NCI-H2029 treated with DMSO at 0.1 percent for 48 hours (cell line): ENCODE results near the gene SSX1.
"Not testable (repeated sequence)": the region's sequence is repeated elsewhere in the genome, so short reads cannot be mapped to it uniquely, and the experiment has no call there.

Experiments used
- DNase-seq: peaks from one replicate; lab custom pipeline; 2025; lab: John Stamatoyannopoulos, UW

Gene SSX1, protein sequence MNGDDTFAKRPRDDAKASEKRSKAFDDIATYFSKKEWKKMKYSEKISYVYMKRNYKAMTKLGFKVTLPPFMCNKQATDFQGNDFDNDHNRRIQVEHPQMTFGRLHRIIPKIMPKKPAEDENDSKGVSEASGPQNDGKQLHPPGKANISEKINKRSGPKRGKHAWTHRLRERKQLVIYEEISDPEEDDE

DNA sequence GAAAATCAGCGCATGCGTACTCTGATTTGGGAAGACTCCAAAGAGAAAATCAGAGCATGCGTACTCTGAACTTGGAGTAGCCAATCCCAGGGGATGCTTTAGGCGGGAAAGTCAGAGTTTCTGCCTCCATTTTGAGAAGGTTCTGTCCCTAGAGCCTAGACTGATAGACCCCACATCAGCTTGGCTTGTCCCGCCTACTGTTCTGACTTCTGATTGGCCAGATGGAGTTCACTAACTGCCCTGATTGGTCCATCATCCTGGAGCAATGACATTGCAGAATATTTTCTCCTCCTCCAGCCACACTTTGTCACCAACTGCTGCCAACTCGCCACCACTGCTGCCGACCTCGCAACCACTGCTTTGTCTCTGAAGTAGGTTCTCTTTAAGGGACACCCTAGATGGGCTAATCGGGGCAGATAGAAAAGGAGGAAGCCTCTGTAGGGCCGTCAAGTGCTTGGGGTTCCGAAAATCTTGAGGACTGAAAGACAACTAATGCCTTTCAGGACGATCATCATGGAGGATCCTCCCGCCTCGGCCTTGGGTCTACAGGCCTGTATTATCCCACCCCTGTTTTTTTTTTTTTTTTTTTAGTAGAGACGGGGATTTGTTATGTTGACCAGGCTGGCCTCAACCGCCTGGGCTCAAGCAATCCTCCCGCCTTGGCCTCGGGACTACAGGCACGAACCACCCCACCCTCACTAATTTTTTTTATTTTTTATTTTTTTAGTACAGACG, at the start of gene SSX1:
Gene SSX1, plus strand, starts transcription at position 331 of the 735 bp plus-strand sequence. CDS start 1,850 bp downstream, outside the sequence.
- DNase-seq = not testable (repeated sequence)

DNA sequence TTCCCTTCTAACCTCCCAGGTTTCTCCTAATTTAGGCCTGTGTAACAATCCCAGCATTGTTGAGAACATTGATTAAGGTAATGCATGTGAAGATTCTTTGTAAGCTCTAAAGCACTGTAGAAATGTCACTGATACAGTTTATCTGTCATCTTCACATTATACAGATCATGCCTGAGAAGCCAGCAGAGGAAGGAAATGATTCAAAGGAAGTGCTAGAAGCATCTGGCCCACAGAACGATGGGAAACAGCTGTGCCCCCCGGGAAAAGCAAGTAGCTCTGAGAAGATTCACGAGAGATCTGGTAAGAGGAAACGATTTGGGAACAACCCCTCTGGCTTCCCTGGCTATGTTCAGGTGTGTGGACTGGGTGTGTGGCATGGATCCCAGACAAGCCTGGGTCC, 40.9 kb upstream of the SSX1 start:
- DNase-seq = not testable (repeated sequence)

DNA sequence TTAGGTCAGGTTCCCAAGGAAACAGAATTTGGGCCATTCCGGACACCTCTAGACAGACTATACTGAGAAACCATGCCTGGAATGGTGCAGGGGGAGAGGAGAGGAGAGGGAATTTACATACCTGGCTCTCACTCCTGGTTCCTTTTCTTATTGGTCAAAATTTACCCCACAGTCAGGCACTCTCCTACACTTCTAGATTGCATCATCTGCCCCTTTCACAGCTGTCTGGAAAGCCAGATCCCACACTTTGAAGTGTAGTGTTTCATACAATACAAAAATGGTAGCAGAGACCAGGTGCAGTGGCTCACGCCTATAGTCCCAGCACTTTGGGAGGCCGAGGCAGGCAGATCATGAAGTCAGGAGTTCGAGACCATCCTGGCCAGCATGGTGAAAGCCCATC, 31.0 kb upstream of the SSX1 start:
- DNase-seq = not testable (repeated sequence)

DNA sequence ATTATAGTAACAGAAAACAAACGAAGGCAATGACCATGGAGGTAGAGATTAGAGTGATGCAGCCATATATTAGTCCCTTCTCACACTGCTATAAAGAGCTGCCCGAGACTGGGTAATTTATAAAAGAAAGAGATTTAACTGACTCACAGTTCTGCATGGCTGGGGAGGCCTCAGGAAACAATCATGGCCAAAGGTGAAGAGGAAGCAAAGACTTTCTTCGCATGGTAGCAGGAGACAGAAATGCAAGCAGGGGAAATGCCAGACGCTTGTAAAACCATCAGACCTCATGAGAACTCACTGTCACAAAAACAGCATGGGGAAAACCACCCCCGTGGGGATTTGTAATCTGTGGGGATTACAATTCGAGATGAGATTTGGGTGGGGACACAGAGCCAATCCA, 2.2 kb upstream of the SSX1 start:
- not testable (repeated sequence) for DNase-seq

DNA sequence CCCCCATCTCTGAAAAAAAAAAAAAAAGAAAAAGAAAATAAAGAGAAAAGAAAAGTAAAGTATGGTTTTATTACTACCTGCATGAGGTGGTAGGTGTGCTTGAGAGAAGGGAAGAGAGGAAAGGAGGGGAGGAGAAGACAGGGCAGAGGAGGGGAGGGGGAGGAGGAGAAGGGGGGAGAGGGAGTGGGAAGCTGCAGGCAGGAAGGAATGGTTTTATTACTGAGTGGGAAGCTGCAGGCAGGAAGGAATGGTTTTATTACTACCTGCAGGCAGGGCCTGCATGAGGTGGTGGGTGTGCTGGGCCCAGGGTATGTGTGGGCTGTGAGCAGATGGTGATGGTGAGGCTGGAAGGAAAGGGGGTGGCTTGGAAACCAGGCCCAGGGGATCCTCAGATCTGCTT, 19.2 kb downstream of the SSX1 start:
- DNase-seq = not testable (repeated sequence)

DNA sequence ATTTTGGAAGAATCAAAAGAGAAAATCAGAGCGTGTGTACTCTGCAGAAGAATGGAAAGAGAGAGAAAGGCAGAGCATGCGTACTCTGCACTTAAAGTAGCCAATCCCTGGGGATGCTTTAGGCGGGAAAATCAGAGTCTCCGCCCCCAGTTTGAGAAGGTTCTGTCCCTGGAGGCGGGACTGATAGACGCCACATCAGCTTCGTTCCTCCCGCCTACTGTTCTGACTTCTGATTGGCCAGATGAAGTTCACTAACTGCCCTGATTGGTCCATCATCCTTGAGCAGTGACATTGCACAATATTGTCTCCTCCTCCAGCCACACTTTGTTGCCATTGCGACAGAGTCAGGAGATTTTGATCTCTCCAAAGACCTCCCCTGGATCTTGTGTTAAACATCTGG, 23.8 kb downstream of the SSX1 start:
- no peak for DNase-seq

DNA sequence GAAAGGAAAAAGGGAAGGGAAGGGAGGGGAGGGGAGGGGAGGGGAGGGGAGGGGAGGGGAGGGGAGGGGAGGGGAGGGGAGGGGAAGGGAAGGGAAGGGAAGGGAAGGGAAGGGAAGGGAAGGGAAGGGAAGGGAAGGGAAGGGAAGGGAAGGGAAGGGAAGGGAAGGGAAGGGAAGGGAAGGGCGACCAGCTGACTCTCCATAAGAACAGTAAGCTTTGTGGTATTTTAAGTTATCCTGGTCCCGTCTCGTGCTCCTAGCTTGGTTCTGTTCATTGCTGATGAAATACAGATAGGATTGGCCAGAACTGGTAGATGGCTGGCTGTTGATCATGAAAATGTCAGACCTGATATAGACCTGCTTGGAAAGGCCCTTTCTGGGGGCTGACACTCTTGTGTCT, 25.5 kb downstream of the SSX1 start:
- not testable (repeated sequence) for DNase-seq

DNA sequence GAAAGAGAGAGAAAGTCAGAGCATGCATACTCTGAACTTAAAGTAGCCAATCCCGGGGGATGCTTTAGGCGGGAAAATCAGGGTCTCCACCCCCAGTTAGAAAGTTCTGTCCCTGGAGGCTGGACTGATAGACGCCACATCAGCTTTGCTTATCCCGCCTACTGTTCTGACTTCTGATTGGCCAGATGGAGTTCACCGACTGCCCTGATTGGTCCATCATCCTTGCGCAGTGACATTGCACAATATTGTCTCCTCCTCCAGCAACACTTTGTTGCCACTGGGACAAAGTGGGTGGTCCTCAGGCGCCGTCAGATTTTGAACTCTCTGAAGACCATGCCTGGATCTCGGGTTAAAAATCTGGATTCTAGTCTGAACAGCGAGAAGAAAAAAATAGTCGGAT, 51.0 kb downstream of the SSX1 start:
- DNase-seq = no peak

DNA sequence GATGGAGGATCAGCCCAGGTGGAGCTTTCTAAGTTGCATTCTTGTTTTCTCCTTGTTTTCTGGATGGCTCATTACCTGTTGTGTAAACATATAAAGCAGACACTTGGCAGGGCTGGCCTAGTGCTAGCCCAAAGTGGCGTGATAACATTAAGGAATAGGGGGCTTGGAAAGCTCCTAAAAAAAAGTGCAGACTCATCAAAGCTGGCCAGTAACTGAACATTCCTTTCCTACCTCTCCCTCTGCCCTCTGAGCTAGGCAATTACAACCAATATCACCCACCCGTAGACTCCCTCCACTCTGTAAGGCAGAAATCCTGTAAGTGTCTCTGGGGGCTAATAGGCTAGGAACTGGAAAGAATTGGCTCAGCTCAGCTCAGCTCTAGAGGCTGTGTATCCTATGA, 58.8 kb downstream of the SSX1 start:
- DNase-seq = not testable (repeated sequence)
